ENCODE data around the gene CYTH1. TPM values are rescaled to one million over a fixed set of nuclear protein-coding genes. Genes with fewer than 3 reads are reported as not detected.

Gene CYTH1
- total and polyA plus RNA-seq, 10 donors = 66.9 to 169 (median 131) TPM

GRCh38 chr17:78694805-78695531 is 87.1 kb downstream of the CYTH1 start:
- WGBS, 5 donors = 69 to 87% (median 81%) methylated on average over 16 of the region's 16 CpGs
- H3K27ac ChIP-seq = peak overlapping the region in 4 of 8 donors; percentile 21 to 67 (median 31)
- H3K4me1 ChIP-seq = peaks cover 0 to 40% (median 22%) of the 10 kb centered on the region in 6 donors
- H3K9me3 ChIP-seq = no peaks in the 10 kb centered on the region
- intact Hi-C loops (cut with DNase I; ENCODE audit: low total_unique reads) = no loop called here
- no peak for DNase-seq
- no peaks in the 10 kb centered on the region for H3K27me3 ChIP-seq (replicated peaks in 1 of 7)
- peaks cover 3 to 100% (median 94%) of the 10 kb centered on the region in 6 donors for H3K36me3 ChIP-seq
- TF ChIP-seq, protein P1, sequence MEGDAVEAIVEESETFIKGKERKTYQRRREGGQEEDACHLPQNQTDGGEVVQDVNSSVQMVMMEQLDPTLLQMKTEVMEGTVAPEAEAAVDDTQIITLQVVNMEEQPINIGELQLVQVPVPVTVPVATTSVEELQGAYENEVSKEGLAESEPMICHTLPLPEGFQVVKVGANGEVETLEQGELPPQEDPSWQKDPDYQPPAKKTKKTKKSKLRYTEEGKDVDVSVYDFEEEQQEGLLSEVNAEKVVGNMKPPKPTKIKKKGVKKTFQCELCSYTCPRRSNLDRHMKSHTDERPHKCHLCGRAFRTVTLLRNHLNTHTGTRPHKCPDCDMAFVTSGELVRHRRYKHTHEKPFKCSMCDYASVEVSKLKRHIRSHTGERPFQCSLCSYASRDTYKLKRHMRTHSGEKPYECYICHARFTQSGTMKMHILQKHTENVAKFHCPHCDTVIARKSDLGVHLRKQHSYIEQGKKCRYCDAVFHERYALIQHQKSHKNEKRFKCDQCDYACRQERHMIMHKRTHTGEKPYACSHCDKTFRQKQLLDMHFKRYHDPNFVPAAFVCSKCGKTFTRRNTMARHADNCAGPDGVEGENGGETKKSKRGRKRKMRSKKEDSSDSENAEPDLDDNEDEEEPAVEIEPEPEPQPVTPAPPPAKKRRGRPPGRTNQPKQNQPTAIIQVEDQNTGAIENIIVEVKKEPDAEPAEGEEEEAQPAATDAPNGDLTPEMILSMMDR (IDR thresholded peaks at IDR 0.05 in 8 of 11, conservative IDR thresholded peaks at IDR 0.05 in 3 of 11) = no peak
- TF ChIP-seq POLR2AphosphoS5 (IDR thresholded peaks at IDR 0.05) (no peak), POLR2A (IDR thresholded peaks at IDR 0.05) (no peak)
- no peak overlapping the region for H3K4me3 ChIP-seq

DNA sequence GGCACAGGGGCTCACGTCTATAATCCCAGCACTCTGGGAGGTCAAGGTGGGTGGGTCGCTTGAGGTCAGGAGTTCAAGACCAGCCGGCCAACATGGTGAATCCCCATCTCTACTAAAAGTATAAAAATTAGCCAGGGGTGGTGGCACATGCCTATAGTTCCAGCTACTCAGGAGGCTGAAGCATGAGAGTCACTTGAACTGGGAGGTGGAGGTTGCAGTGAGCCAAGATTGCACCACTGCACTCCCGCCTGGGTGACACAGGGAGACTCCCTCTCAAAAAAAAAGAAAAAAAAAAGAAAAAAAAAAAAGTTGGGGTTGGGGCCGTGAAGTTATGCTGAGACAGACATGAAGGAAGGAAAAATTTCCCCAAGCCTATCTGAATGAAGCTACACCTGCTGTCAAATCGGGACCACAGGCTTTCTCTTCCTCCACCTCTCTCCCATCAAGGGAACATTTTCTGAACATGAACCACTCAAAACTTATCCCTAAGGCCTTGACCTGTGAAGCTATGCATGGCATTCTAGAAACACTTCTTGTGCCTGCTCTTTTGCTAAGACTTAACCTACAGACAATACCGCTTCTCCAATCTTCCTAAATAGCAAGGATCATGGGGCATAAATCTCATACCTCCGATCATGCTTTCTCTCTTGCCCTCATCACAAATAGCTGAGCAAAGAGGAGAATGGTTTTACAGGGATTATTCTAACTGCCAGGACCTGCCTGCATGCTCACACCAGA is 88.6 kb downstream of the CYTH1 start:
- DNase-seq = no peak
- H3K4me3 ChIP-seq = no peak overlapping the region
- WGBS, 5 donors = 80 to 93% (median 89%) methylated on average over 7 to 8 of the region's 8 CpGs
- peaks cover 6 to 100% (median 94%) of the 10 kb centered on the region in 6 donors for H3K36me3 ChIP-seq
- intact Hi-C loops (cut with DNase I; ENCODE audit: low total_unique reads) = no loop called here
- H3K9me3 ChIP-seq = no peaks in the 10 kb centered on the region
- peaks cover 0 to 40% (median 22%) of the 10 kb centered on the region in 6 donors for H3K4me1 ChIP-seq
- H3K27ac ChIP-seq = no peak overlapping the region
- TF ChIP-seq, protein P1 (IDR thresholded peaks at IDR 0.05 in 8 of 11, conservative IDR thresholded peaks at IDR 0.05 in 3 of 11) = no peak
- TF ChIP-seq POLR2A (IDR thresholded peaks at IDR 0.05) (no peak), POLR2AphosphoS5 (IDR thresholded peaks at IDR 0.05) (no peak)
- H3K27me3 ChIP-seq (replicated peaks in 1 of 7) = no peaks in the 10 kb centered on the region

- no peaks in the 10 kb centered on the region for H3K9me3 ChIP-seq
- no peaks in the 10 kb centered on the region for H3K27me3 ChIP-seq (replicated peaks in 1 of 7)
- TF ChIP-seq POLR2A (IDR thresholded peaks at IDR 0.05) (no peak), POLR2AphosphoS5 (IDR thresholded peaks at IDR 0.05) (peak in 1 of 3 donors; percentile 10)
- TF ChIP-seq, protein P1 (IDR thresholded peaks at IDR 0.05 in 8 of 11, conservative IDR thresholded peaks at IDR 0.05 in 3 of 11) = no peak
- no peak overlapping the region for H3K4me3 ChIP-seq
- intact Hi-C loops (cut with DNase I; ENCODE audit: low total_unique reads) = no loop called here
- DNase-seq = no peak
- no peak overlapping the region for H3K27ac ChIP-seq
- peaks cover 0 to 32% (median 19%) of the 10 kb centered on the region in 6 donors for H3K4me1 ChIP-seq
- WGBS, 5 donors = 93 to 96% (median 95%) methylated on average over 15 of the region's 15 CpGs
- H3K36me3 ChIP-seq = peaks cover 4 to 100% (median 94%) of the 10 kb centered on the region in 6 donors
Measured at GRCh38 chr17:78692460-78693010, 89.5 kb downstream of the CYTH1 start.

DNA sequence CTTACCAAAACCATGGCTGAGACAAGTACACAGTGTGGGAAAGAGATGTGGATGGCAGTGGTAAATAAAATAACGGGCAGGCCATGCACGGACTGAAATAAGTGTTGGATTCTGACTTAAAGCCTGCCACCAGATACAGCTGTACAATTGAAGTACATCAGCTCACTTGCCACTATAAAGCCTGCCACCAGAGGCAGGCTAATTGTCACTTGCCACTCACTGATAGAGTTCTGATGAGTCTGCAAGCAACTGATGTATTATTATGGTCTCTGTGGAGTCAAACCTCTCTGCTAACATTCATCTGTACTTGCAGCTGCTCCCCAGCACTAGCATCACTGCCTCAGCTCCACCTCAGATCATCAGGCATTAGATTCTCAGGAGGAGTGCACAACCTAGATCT is 93.0 kb downstream of the CYTH1 start:
- H3K4me1 ChIP-seq = no peaks in the 10 kb centered on the region
- no peak overlapping the region for H3K27ac ChIP-seq
- no peaks in the 10 kb centered on the region for H3K9me3 ChIP-seq
- DNase-seq = no peak
- H3K36me3 ChIP-seq = peaks cover 4 to 99% (median 87%) of the 10 kb centered on the region in 6 donors
- no peak overlapping the region for H3K4me3 ChIP-seq
- no peaks in the 10 kb centered on the region for H3K27me3 ChIP-seq (replicated peaks in 1 of 7)
- intact Hi-C loops (cut with DNase I; ENCODE audit: low total_unique reads) = no loop called here
- TF ChIP-seq POLR2AphosphoS5 (IDR thresholded peaks at IDR 0.05) = no peak
- TF ChIP-seq, protein P1 (IDR thresholded peaks at IDR 0.05 in 8 of 11, conservative IDR thresholded peaks at IDR 0.05 in 3 of 11) = peak in 1 of 11 experiments; percentile 10
- WGBS, 5 donors = 94 to 97% (median 95%) methylated on average over 2 of the region's 2 CpGs

All from spleen (tissue), 11 donors.